ENCODE data around the gene GSTO2.

GSTO2 gene

GRCh38 chr10:104279550-104280259, 10.7 kb downstream of the GSTO2 start:
- DNase-seq (ENCODE audit: low spot score) (no peak), FAIRE-seq (no peak)

DNA sequence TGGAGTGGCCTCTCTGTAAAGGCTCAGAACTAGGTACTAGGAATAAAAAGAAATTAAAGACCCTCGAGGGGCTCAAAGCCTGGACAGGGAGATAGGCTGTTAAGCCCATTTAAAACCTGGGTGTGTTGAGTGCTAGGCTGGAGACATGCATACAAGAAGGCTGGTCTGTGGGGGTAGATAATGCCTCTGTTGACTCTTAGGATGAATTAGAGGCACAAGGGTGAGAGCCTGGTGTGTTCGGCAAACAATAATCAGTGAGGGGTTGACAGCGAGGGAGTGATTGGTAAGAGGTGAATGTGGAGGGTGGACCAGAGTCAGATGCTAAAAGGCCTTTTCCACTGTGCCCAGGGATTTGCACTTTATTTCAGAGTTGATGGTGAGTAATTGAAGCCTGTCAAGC, 12.7 kb downstream of the GSTO2 start:
- FAIRE-seq (no peak), DNase-seq (ENCODE audit: low spot score) (no peak)

GRCh38 chr10:104284846-104285245, 15.9 kb downstream of the GSTO2 start:
- FAIRE-seq (no peak), DNase-seq (ENCODE audit: low spot score) (no peak)

GRCh38 chr10:104286939-104287338, 18.0 kb downstream of the GSTO2 start:
- DNase-seq (ENCODE audit: low spot score) (no peak), FAIRE-seq (no peak)

DNA sequence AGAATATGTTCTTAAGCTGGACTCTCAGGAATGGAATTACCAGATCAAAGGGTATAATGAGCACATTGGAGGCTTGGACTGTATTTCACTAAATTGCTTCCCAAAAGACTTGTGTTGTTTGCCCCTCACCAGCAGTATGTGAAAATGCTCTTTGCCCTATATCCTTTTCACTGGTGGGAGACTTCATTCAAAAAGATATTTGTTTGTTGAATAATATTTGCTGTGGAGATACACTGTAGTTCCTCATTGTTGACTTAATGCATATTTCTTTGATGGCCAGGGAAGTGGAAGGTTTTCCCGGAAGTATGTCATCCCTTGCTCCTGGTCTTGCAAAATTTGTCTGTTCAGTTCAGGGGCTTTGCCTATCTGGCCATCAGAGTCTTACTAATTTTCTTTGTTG, 19.4 kb downstream of the GSTO2 start:
- FAIRE-seq: no peak
- no peak for DNase-seq (ENCODE audit: low spot score)

- DNase-seq (ENCODE audit: low spot score) (peak; percentile 92), FAIRE-seq (no peak)
These were observed 22.5 kb downstream of the GSTO2 start for GRCh38 chr10:104291439-104291951.

DNA sequence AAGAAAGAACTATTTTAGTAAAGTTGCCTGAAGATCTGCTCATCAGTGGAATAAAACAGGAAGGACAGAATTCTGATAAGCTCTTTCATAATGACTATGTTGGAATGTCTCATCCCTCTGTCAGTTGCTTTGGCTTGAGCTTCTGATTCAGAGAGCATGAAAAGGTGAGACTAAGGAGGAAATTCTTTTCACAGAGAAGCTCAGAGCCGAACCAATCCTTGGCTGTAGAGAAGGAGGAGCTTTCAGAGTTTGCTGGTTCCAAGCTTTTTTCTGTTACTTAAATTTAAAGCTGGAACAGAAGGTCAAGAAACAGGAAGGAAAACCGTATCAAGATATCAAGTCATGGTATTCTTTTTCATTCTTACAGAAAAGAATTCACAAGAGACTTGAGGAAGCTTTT, 24.0 kb downstream of the GSTO2 start:
- DNase-seq (ENCODE audit: low spot score) (no peak), FAIRE-seq (no peak)

GRCh38 chr10:104293781-104294321, 24.9 kb downstream of the GSTO2 start:
- DNase-seq (ENCODE audit: low spot score): no peak
- no peak for FAIRE-seq

DNA sequence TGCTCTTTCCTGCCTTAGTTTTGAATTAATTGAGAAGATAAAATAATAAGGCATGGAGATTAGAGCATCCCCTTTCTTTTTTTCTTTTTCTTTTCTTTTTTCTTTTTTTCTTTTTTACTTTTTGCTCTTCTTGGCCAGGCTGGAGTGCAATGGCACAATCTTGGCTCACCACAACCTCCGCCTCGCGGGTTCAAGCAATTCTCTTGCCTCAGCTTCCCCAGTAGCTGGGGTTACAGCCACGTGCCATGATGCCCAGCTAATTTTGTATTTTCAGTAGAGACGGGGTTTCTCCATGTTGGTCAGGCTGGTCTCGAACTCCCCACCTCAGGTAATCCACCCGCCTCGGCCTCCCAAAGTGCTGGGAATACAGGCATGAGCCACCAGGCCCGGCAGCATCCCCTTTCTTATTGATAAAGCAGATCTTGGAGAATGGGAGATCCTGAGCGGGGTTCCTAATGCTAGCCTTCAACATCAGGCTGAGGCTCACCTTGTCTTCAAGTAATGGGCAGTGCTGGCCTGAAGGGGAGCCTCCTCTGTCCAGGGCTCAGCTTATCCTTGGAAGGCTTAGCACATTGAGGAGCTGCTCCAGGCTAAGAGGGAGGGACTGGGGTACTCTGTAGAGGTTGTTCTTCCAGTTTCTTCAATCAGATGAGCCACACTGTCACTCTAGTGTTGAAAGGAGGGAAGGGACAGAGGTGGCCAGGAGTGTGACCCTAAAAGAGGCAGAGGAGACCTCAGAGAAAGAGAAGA, 27.9 kb downstream of the GSTO2 start:
- DNase-seq (ENCODE audit: low spot score): no peak
- FAIRE-seq: no peak

DNA sequence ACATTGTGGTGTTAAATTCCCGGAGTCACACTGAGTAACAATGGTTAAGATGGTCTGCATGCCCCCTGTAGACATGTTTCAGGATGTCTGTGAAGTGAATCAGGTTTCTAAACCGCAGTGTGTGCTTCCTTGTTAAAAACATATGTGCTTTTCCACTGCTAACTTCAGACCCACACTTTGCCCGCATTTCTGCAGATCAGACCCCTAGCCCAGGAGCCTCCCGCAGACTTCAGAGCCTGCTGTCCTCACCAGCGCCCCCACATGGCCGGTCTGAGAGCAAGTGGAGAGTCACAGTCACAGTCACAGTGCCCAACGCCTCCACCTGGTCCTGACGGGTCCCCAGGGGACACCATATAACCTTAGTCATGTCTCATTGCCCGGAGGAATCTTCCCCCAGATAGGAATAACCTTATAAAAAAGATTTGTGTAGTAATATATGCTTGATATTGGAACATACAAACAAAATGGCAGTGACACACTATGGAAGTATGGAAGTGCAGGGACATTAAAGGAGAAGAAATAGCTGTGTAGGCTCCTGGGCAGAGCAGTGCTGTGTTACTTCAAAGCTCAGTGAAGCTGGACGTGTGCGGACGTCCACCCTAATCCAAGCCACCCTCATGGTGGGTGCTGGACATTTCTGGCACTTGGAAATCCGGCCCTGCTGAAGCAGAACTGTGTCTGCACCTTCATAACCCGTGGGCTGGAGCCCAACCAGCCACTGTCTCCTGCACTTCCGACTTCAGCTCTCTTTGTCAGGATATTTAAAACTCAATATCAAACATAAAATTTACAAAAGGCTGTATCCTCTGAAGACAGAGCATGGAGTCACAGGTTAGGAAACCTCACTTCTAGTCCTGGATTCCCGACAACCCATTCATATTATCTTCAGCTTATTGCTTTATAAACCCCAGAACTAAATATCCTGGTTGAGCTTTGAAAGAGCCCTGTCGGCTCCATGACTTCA, 29.0 kb downstream of the GSTO2 start:
- DNase-seq (ENCODE audit: low spot score): no peak

GRCh38 chr10:104299031-104299904, 30.3 kb downstream of the GSTO2 start:
- DNase-seq (ENCODE audit: low spot score) (no peak), FAIRE-seq (no peak)

More for the DNA sequence above, 29.0 kb downstream of the GSTO2 start:
- no peak for FAIRE-seq

DNA sequence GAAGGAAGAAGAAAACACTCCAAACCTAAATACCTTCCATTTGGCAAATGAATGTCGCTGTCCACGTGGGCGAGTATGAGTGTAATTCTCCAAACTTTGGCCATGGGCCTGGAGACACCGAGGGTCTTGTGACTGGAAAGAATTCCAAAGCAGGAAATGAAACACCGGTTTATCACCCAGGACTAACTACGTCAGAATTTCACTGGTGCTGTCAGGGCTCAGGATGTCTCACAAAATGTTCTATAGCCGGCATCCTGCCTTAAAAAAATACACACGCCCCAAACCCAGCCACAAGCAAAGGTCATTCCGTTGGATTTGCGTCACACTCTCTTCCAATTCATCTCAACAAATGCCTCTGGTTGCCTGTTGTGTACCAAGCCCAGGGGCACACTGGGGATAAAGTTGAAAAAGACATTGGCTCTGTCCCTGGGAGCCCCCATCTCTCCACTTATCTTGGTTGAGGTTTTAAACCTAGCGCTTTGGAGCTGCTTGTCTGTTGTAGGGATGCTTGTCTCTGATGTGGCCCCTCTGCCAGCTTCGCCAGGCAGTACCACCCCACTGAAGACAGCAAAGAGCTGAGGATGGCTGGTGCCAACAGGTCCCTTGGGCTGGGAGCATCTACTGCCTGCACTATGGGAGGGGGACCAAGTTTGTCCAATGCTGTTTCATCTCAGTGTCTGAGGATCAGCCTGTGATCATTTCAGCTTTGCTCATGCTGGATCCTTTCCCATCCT, 31.2 kb downstream of the GSTO2 start:
- no peak for FAIRE-seq
- peak; percentile 42 for DNase-seq (ENCODE audit: low spot score)

- DNase-seq (ENCODE audit: low spot score): peak; percentile 91
- FAIRE-seq: peak; percentile 13
These were observed 31.8 kb downstream of the GSTO2 start for GRCh38 chr10:104300736-104301292.

DNA sequence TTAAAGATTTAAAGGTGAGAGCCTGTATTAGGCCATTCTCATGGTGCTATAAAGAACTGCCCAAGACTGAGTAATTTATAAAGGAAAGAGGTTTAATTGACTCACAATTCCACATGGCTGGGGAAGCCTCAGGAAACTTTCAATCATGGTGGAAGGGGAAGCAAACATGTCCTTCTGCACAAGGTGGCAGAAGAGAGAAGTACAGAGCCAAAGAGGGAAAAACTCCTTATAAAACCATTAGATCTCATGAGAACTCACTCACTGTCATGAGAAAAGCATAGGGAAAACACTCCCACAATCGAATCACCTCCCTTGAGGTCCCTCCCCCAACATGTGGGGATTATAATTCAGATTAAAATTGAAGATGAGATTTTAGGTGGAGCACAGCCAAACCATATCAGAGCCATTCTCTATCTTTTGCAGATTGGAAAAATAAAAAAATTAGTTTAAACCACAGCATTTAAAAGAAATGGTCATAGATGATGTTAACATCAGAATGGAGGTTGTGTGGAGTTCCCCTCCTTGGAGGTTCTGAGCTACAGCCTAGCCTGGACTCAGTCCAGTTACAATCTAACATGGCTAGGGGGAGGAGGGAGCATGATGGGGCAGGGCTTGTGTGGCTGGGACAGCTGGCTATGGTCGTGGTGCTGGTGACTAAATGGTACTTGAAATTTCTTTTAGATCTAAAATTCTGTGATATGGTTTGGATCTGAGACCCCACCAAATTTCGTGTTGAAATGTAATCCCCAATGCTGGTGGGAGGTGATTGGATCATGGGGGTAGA, 33.1 kb downstream of the GSTO2 start:
- FAIRE-seq (no peak), DNase-seq (ENCODE audit: low spot score) (no peak)

DNA sequence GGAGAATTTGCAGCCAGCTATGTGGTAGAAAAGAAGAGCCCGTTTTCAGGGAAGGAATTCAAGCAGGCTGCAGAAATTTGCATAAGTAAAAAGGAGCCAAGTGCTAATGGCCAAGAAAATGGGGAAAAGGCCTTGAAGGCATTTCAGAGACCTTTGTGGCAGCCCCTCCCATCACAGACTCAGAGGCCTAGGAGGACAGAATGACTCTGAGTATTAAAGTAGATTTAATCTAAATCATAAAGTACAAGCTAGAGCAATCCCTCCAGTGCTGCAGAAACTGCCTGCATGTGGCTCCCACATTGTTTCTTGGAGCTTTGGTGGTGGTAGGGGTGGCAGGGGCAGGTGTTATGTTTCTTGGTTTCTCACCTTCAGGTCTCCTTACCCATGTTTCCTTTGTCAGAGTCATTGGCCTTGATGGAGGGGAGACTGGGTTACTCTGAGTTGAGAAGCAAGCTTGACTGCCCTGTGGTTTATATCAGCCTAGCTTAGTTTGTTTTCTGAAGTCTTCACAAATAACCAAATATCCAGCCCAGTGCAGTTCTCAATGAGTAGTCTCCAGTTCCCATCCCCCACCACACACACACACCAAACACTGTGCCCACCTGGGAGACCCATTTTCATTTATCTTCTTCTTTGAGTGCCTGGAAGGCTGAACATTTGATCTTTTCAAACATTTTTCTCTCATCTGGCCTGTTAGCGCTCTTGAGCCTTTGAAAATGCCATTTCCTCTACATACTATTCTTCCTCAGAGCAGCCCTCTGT, 34.8 kb downstream of the GSTO2 start:
- no peak for DNase-seq (ENCODE audit: low spot score)
- no peak for FAIRE-seq

GRCh38 chr10:104304356-104304745, 35.4 kb downstream of the GSTO2 start:
- DNase-seq (ENCODE audit: low spot score) (no peak), FAIRE-seq (no peak)

DNA sequence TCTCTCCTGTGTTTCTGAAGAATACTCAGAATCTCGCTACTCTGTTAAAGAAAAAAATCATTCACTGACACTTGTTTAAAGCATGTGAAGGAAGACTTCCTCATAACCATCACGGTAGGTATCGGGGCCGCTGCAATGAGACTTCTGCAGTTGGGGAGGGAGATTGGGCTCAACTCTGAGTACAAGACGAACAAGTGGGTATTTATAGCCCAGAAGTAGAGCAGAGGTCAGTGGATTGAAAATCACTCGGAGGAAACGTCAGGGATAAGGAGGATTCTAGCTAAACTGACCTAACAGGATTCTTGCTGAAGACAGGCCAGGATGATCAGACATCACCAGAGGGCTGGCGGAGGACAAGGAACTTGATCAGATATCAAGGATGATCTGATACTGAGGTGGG, 35.9 kb downstream of the GSTO2 start:
- no peak for DNase-seq (ENCODE audit: low spot score)
- no peak for FAIRE-seq

- no peak for FAIRE-seq
- DNase-seq (ENCODE audit: low spot score): no peak
These were observed 37.9 kb downstream of the GSTO2 start for GRCh38 chr10:104306897-104307296.

Measured in urothelium cell line (cell line).